SU-DHL-6 (cell line): Measurements from ENCODE around the gene ADAMTS19.

Experiments
- H2AFZ ChIP-seq: fragments of 200-600 bp; sonication (generic); 2 replicates; pipeline ENCODE4 v1.6.1; 2014; ENCODE audit warnings: low read depth, mild to moderate bottlenecking, moderate library complexity, mixed read lengths, antibody characterized with exemption, low read length; ENCODE audit not compliant: severe bottlenecking
- H3F3A ChIP-seq: fragments of 200-600 bp; shearing (Covaris generic); 2 replicates; pipeline ENCODE4 v1.6.0; 2016; ENCODE audit warnings: antibody characterized with exemption, mild to moderate bottlenecking; ENCODE audit not compliant: insufficient read depth
- H3K27ac ChIP-seq: fragments of 200-600 bp; sonication (generic); 2 replicates; pipeline ENCODE4 v1.5.1; 2016; ENCODE audit warnings: low read depth, mild to moderate bottlenecking, low read length, moderate library complexity, mixed read lengths
- H3K27me3 ChIP-seq: fragments of 200-600 bp; sonication (generic), shearing (Covaris generic); 2 replicates; pipeline ENCODE4 v1.6.0; 2014; ENCODE audit warnings: mild to moderate bottlenecking, low read length
- H3K36me3 ChIP-seq: fragments of 200-600 bp; sonication (generic); 2 replicates; pipeline ENCODE4 v1.6.1; 2014; ENCODE audit warnings: mild to moderate bottlenecking, low read length, mixed read lengths
- H3K4me2 ChIP-seq: fragments of 300-600, 200-600 bp; shearing (Covaris generic), sonication (generic); 2 replicates; pipeline ENCODE4 v1.6.0; 2014; ENCODE audit warnings: low read length, low read depth, mild to moderate bottlenecking; ENCODE audit not compliant: poor library complexity, severe bottlenecking
- H3K4me3 ChIP-seq: fragments of 200-600 bp; sonication (generic); 2 replicates; pipeline ENCODE4 v1.5.1; 2014; ENCODE audit warnings: antibody characterized with exemption, low read length, mild to moderate bottlenecking, mixed read lengths; ENCODE audit not compliant: insufficient read depth, poor library complexity, severe bottlenecking
- H3K79me2 ChIP-seq: fragments of 200-600 bp; sonication (generic); 2 replicates; pipeline ENCODE4 v1.6.1; 2014; ENCODE audit warnings: mild to moderate bottlenecking, low read length, moderate library complexity; ENCODE audit not compliant: insufficient read depth
- H3K9ac ChIP-seq: fragments of 200-600 bp; sonication (generic); 2 replicates; pipeline ENCODE4 v1.7.0; 2014; ENCODE audit warnings: mild to moderate bottlenecking, low read length
- H3K9me2 ChIP-seq: fragments of 200-600 bp; sonication (generic); replicated peaks from 2 replicates; pipeline ENCODE4 v1.6.1; 2014; ENCODE audit warnings: low read length; ENCODE audit not compliant: insufficient read depth
- H3K9me3 ChIP-seq: fragments of 200-600 bp; sonication (generic); 2 replicates; pipeline ENCODE4 v1.6.1; 2014; ENCODE audit warnings: low read length, mixed read lengths; ENCODE audit not compliant: insufficient read depth
- H4K20me1 ChIP-seq: fragments of 200-600 bp; sonication (generic); 2 replicates; pipeline ENCODE4 v1.6.1; 2014; ENCODE audit warnings: low read depth, mild to moderate bottlenecking, antibody characterized with exemption, low read length, moderate library complexity, mixed read lengths
- CTCF ChIP-seq: fragments of 200-600 bp; sonication (generic); IDR thresholded peaks from one replicate; pipeline ENCODE4 v1.5.1; 2017; ENCODE audit warnings: antibody characterized with exemption, mild to moderate bottlenecking, low read length, moderate library complexity; ENCODE audit not compliant: insufficient read depth, poor library complexity, severe bottlenecking
- EZH2phosphoT487 ChIP-seq: fragments of 200-600 bp; sonication (generic), shearing (Covaris generic); conservative IDR thresholded peaks from 2 replicates; pipeline ENCODE4 v1.6.1; 2018; ENCODE audit warnings: mild to moderate bottlenecking, antibody characterized with exemption, low read length, moderate library complexity, mixed read lengths

The ADAMTS19 gene

GRCh38 chr5:129689045-129689444 is 228.9 kb downstream of the ADAMTS19 start:
- Histone ChIP-seq H3K36me3 (no peaks in the 10 kb centered on the region), H3K79me2 (no peaks in the 10 kb centered on the region), H2AFZ (no peak overlapping the region), H3K4me3 (no peak overlapping the region), H3K9me2 (no peaks in the 10 kb centered on the region), H3K27me3 (no peaks in the 10 kb centered on the region), H3K4me2 (no peak overlapping the region), H3F3A (no peaks in the 10 kb centered on the region), H3K27ac (no peak overlapping the region), H3K9ac (no peak overlapping the region), H3K9me3 (no peaks in the 10 kb centered on the region), H4K20me1 (no peaks in the 10 kb centered on the region)
- no peak for TF ChIP-seq CTCF
- TF ChIP-seq EZH2phosphoT487, result no peak

DNA sequence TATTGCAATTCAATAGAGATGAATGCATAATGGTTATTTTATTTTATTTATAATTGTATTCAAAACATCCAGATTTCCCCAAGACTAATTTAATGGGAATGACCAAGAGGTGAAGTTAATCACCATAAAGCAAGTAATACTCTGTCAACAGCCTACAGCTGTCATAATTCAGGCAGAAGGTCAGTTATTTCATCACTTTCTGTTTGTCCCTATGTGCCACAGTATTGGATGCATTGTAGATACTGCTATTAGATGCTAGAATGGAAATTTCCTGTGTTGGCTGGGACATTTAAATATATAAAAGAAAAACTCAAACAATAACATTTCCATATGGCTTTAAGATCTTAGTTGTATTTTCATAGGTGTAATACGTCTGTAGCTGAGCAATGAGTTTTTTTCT is 231.1 kb downstream of the ADAMTS19 start:
- no peaks in the 10 kb centered on the region for H3K36me3 ChIP-seq
- H3K9me2 ChIP-seq, result no peaks in the 10 kb centered on the region
- no peak overlapping the region for H3K27ac ChIP-seq
- H3K9me3 ChIP-seq, result no peaks in the 10 kb centered on the region
- H3K4me2 ChIP-seq, result no peak overlapping the region
- H2AFZ ChIP-seq, result no peak overlapping the region
- H4K20me1 ChIP-seq, result no peaks in the 10 kb centered on the region
- no peak overlapping the region for H3K9ac ChIP-seq
- TF ChIP-seq EZH2phosphoT487 (no peak), CTCF (no peak)
- H3K27me3 ChIP-seq, result no peaks in the 10 kb centered on the region
- H3F3A ChIP-seq, result no peaks in the 10 kb centered on the region
- H3K79me2 ChIP-seq, result no peaks in the 10 kb centered on the region
- no peak overlapping the region for H3K4me3 ChIP-seq

GRCh38 chr5:129696636-129697035 is 236.5 kb downstream of the ADAMTS19 start:
- Histone ChIP-seq H3K4me2 (no peak overlapping the region), H3K27me3 (no peaks in the 10 kb centered on the region), H3K9me2 (no peaks in the 10 kb centered on the region), H4K20me1 (no peaks in the 10 kb centered on the region), H3K9ac (no peak overlapping the region), H3F3A (no peaks in the 10 kb centered on the region), H3K4me3 (no peak overlapping the region), H3K79me2 (no peaks in the 10 kb centered on the region), H2AFZ (no peak overlapping the region), H3K36me3 (no peaks in the 10 kb centered on the region), H3K9me3 (no peaks in the 10 kb centered on the region), H3K27ac (no peak overlapping the region)
- TF ChIP-seq EZH2phosphoT487 (no peak), CTCF (no peak)

- TF ChIP-seq EZH2phosphoT487 (no peak), CTCF (no peak)
- no peak overlapping the region for H3K4me2 ChIP-seq
- no peak overlapping the region for H3K27ac ChIP-seq
- H4K20me1 ChIP-seq, result no peaks in the 10 kb centered on the region
- no peaks in the 10 kb centered on the region for H3K36me3 ChIP-seq
- no peak overlapping the region for H2AFZ ChIP-seq
- H3K9me2 ChIP-seq, result no peaks in the 10 kb centered on the region
- no peaks in the 10 kb centered on the region for H3K9me3 ChIP-seq
- no peaks in the 10 kb centered on the region for H3F3A ChIP-seq
- H3K27me3 ChIP-seq, result no peaks in the 10 kb centered on the region
- no peak overlapping the region for H3K4me3 ChIP-seq
- no peak overlapping the region for H3K9ac ChIP-seq
- no peaks in the 10 kb centered on the region for H3K79me2 ChIP-seq
These were observed 238.6 kb downstream of the ADAMTS19 start for GRCh38 chr5:129698661-129699060.
